BLaER1 treated with 17β-estradiol and CSF1 and Interleukin-3, amounts not matched to agents 10 nM and 100 nM (cell line): ENCODE measurements around the gene MCAT.

Source experiments
- H3K27ac ChIP-seq, 11 experiments: shearing (Covaris generic); formaldehyde crosslinking; 2 replicates each; pipeline ENCODE4 v1.8.1; 2022
- H3K27me3 ChIP-seq, 11 experiments: shearing (Covaris generic); formaldehyde crosslinking; 2 replicates each; pipeline ENCODE4 v1.8.1; 2022
- H3K36me3 ChIP-seq, 11 experiments: shearing (Covaris generic); formaldehyde crosslinking; 2 replicates each; pipeline ENCODE4 v1.8.1; 2022
- H3K4me1 ChIP-seq, 10 experiments: shearing (Covaris generic); formaldehyde crosslinking; 2 replicates each; pipeline ENCODE4 v1.8.1; 2022
- H3K4me2 ChIP-seq, 11 experiments: shearing (Covaris generic); formaldehyde crosslinking; 2 replicates each; pipeline ENCODE4 v1.8.1; 2022
- H3K4me3 ChIP-seq, 10 experiments: shearing (Covaris generic); formaldehyde crosslinking; 2 replicates each; pipeline ENCODE4 v1.8.1; 2022
- H3K9ac ChIP-seq, 11 experiments: shearing (Covaris generic); formaldehyde crosslinking; 2 replicates each; pipeline ENCODE4 v1.8.1; 2022
- H3K9me3 ChIP-seq, 11 experiments: shearing (Covaris generic); formaldehyde crosslinking; replicated peaks in 1 of 11; 2 replicates each; pipeline ENCODE4 v1.8.1; 2022
- H4K20me1 ChIP-seq, 11 experiments: shearing (Covaris generic); formaldehyde crosslinking; 2 replicates each; pipeline ENCODE4 v1.8.1; 2022
- Cebpa-rat ChIP-seq, 11 experiments: shearing (Covaris generic); IDR thresholded peaks; 2 replicates each; pipeline ENCODE4 v1.8.1; 2022

The MCAT gene

DNA sequence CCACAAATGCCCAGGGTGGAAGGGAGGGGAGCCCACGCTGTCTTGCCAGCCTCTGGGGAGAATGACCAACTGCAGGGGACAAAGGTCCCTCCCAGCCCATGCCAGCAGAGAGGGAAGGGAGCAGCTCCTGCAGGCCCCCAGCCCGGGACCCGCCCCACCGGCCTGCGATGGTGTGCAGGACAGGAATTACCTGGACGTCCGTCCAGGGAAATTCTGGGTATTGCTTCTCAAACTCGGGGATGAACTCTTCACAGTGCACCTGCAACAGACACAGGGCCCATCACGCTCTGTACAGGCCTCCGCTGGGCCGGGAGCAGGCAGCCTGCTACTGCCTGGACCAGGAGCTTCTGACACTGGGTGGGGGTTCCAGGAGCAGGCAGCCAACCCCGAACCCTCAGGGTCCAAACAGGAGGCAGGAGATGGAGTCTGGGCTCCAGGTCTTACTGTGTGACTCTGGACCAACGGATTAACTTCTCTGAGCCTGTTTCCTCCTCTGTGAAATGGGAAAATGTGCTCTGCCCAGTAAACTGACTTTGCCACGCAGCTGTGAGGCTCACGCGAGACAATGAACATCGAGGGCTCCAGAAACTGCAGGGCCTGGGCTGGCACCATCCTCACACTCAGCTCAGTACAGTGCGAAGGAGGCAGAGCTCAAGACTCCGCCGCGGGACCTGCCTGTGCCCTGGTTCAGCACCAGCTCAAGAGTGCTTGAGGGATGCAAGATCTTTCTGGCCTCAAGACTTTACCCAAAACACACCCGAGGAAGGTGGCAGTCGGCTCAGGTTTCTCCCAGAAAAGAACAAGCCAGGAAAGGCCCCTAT is 26.3 kb upstream of the MCAT start:
- peaks cover 55 to 86% (median 84%) of the 10 kb centered on the region in 11 experiments for H3K36me3 ChIP-seq
- H3K4me1 ChIP-seq = peaks cover 20 to 57% (median 44%) of the 10 kb centered on the region in 10 experiments
- H3K4me3 ChIP-seq = no peak overlapping the region
- H3K4me2 ChIP-seq = peak overlapping the region in 5 of 11 experiments; percentile 8 to 38 (median 15); a peak in 4 of 22 replicates
- H3K9me3 ChIP-seq = no peaks in the 10 kb centered on the region
- no peak for TF ChIP-seq Cebpa-rat (IDR thresholded peaks at IDR 0.05)
- peaks cover 1 to 96% (median 38%) of the 10 kb centered on the region in 11 experiments; a peak in 18 of 22 replicates for H4K20me1 ChIP-seq
- H3K27ac ChIP-seq = 0 out of 22 replicates have a peak overlapping the region, but pooled peaks of 1 of the 11 experiments have one; percentile 15
- H3K27me3 ChIP-seq = no peaks in the 10 kb centered on the region
- H3K9ac ChIP-seq = peak overlapping the region in 4 of 11 experiments; percentile 24 to 57 (median 45); a peak in 3 of 22 replicates

DNA sequence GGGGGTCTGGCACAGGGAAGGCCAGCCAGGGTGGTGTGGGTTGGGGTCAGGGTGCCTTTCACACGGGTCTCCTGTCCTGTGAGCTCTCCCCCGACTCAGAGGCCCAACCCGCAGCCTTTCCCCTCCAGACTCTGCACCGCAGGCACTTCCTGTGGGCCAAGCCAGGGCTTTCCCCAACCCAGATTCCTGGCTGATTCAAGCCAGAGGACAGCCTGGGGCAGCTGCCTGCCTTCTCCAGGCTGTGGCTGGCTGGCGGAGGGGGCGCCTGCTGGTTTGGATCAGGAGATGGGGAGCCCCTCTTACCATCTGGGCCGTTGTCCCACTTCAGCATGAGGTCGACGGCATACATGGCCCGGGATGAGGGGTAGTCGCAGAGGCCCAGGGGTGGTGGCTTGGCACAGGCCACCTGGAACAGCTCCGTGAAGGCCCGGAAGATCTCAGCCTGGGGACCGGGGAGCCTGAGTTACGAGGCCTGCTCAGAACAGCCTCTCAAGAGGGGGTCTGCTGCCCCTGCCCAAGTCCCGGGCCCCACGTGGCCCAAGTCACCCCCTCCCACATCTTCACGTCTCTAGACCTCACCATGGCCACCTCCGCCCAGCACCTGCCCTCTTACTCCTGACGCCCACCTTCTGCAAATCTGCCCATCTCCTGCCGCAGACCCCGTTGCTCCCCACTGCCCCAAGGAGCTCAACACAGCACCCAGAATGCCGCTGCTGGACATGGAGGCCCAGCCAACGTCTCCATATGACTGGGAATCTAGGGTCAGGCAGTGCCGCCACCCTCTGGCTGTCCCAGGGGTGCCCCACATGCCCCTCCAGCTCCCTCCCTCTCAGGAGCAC is 25.5 kb upstream of the MCAT start:
- Histone ChIP-seq H3K9me3 (no peaks in the 10 kb centered on the region), H3K9ac (peak overlapping the region in 5 of 11 experiments; percentile 30 to 57 (median 36); a peak in 8 of 22 replicates), H4K20me1 (peaks cover 5 to 96% (median 47%) of the 10 kb centered on the region in 11 experiments; a peak in 21 of 22 replicates), H3K4me2 (peak overlapping the region in 9 of 11 experiments; percentile 8 to 38 (median 26); a peak in 11 of 22 replicates), H3K27me3 (no peaks in the 10 kb centered on the region), H3K4me3 (no peak overlapping the region), H3K27ac (peak overlapping the region in 3 of 11 experiments; percentile 4 to 34 (median 15); a peak in 1 of 22 replicates), H3K4me1 (peaks cover 28 to 65% (median 53%) of the 10 kb centered on the region in 10 experiments), H3K36me3 (peaks cover 47 to 78% (median 75%) of the 10 kb centered on the region in 11 experiments)
- TF ChIP-seq Cebpa-rat (IDR thresholded peaks at IDR 0.05) = no peak

DNA sequence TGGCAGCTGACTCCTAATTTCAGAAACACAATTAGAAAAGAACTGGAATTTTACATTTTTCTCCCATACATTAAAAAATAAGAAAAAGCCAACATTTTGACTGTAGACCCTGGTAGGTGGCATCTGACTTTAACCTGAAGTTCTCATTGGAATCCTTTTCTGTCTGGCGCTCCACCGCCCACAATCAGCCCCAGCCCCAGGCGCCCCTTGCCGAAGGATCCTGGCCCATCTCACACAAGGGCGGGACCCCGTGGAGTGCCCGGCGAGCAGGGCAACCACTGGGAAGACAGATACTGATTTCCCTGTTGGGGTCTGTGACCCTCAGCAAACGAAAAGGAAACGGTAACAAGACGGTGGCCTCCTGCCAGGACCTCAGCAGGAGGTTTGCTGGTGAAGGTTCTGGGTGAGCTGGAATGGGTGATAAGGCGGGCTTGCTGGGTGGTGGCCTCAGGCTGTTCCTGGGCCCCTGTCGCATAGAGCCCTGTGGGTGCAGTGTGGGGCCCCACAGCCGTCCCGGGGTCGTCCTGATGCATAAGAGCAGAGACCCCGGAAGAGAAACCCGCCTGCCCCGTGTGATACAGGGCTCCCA is 23.9 kb upstream of the MCAT start:
- no peaks in the 10 kb centered on the region for H3K9me3 ChIP-seq
- peaks cover 48 to 78% (median 69%) of the 10 kb centered on the region in 11 experiments for H3K36me3 ChIP-seq
- no peak overlapping the region for H3K27ac ChIP-seq
- H3K9ac ChIP-seq = no peak overlapping the region
- no peak overlapping the region for H3K4me3 ChIP-seq
- peaks cover 43 to 77% (median 66%) of the 10 kb centered on the region in 10 experiments for H3K4me1 ChIP-seq
- TF ChIP-seq Cebpa-rat (IDR thresholded peaks at IDR 0.05) = no peak
- peaks cover 21 to 99% (median 62%) of the 10 kb centered on the region in 11 experiments for H4K20me1 ChIP-seq
- no peaks in the 10 kb centered on the region for H3K27me3 ChIP-seq
- no peak overlapping the region for H3K4me2 ChIP-seq

DNA sequence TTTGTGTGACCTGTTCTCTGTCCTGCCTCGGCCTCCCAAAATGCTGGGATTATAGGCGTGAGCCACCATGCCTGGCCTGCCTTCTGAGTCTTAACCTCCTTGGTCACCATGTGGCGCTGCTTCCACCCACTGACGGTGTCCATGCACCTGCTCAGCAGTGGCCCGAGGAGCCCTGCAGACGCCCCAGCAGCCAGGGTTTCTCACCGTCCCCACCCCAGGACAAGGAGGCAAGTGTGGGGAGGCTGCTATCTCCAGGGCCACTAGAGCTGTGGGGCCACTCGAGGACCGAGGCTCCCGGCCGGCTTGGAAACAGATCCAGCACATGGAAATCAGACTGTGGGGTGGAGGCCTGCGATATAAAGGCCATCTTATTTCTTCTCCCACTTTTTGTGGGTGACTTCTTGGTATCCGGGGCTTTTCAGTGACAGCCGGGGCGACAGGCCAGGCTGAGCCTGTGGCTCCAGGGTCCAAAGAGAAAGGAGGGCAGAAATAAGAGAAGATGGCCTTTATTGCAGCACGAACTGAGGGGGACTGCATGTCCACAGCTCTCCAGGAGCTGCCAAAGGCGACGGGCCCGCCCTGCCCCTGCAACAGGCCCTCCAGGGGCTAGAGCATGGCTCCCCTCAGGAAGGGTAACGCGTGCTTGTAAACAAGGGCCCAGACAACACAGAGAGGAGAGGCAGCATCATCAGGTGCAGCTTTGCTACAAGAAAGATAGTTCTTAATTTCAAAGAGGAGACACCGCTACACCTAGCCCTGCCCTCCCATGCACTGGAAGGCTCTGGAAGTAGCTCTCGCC is 23.1 kb upstream of the MCAT start:
- Histone ChIP-seq H3K27ac (no peak overlapping the region), H4K20me1 (peaks cover 21 to 99% (median 67%) of the 10 kb centered on the region in 11 experiments), H3K4me2 (0 out of 22 replicates have a peak overlapping the region, but pooled peaks of 1 of the 11 experiments have one; percentile 65), H3K27me3 (no peaks in the 10 kb centered on the region), H3K4me3 (no peak overlapping the region), H3K4me1 (peaks cover 43 to 70% (median 60%) of the 10 kb centered on the region in 10 experiments), H3K9me3 (no peaks in the 10 kb centered on the region), H3K9ac (no peak overlapping the region), H3K36me3 (peaks cover 51 to 78% (median 67%) of the 10 kb centered on the region in 11 experiments)
- TF ChIP-seq Cebpa-rat (IDR thresholded peaks at IDR 0.05) = no peak

DNA sequence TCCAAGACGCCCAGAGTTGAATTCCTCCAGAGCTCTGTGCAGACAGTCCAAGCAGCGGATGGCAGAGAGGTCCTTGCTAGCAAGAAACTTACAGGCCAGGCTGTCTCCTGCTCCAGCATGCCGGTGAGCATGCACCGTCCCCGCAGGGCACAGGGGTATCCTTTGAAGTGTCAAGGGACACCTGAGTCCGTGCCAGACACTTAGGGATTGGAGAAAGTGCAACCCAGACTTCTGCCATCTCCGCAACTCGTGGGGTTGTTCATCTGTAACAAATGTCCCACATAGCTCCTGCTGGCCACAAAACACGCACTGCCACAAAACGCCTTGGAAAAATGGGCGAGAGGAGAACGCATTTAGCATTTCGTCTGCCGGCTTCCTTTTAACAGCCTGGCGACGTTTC is 21.4 kb upstream of the MCAT start:
- no peaks in the 10 kb centered on the region for H3K9me3 ChIP-seq
- H3K4me2 ChIP-seq = peak overlapping the region; percentile 58 to 77 (median 66)
- no peaks in the 10 kb centered on the region for H3K27me3 ChIP-seq
- TF ChIP-seq Cebpa-rat (IDR thresholded peaks at IDR 0.05) = no peak
- peaks cover 53 to 78% (median 67%) of the 10 kb centered on the region in 11 experiments for H3K36me3 ChIP-seq
- H4K20me1 ChIP-seq = peaks cover 37 to 99% (median 81%) of the 10 kb centered on the region in 11 experiments
- H3K27ac ChIP-seq = no peak overlapping the region; a peak in 1 of 22 replicates
- H3K4me3 ChIP-seq = no peak overlapping the region
- H3K4me1 ChIP-seq = peaks cover 43 to 75% (median 62%) of the 10 kb centered on the region in 10 experiments
- H3K9ac ChIP-seq = peak overlapping the region in 2 of 11 experiments; percentile 1 to 52; a peak in 5 of 22 replicates

DNA sequence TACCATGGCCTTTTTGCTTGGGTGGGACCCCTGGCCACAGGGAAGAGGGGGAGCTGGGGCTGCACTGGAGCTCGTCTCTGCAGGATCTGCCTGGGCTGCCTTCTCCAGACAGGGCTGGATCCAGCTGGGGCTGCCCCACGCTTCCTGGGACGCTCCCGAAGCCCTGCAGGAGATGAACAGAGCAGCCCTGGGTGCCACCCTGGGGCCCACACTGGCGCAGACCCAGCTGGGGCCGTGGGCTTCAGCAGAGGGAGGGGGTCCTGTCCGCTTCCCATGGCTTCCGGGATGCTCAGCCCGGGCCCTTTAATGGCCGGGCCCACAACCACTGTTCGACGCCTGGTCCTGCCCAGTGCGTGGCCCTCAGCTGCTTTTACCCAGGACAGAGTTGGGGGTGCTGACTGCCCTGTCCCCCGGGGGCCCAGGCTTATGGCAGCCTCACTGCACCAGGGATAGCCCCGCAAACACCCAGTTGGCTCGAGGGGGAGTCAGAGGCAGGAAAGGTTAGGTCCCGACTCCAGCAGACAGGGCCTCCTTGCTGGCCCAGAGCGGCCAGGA is 20.1 kb upstream of the MCAT start:
- Histone ChIP-seq H3K27me3 (no peaks in the 10 kb centered on the region), H3K27ac (peak overlapping the region in 5 of 11 experiments; percentile 3 to 44 (median 31); a peak in 7 of 22 replicates), H3K9me3 (no peaks in the 10 kb centered on the region), H3K4me2 (peak overlapping the region; percentile 58 to 77 (median 66)), H3K36me3 (peaks cover 56 to 78% (median 70%) of the 10 kb centered on the region in 11 experiments), H3K4me3 (no peak overlapping the region; a peak in 1 of 20 replicates), H3K9ac (peak overlapping the region in 9 of 11 experiments; percentile 6 to 37 (median 32); a peak in 8 of 22 replicates), H3K4me1 (peaks cover 45 to 75% (median 63%) of the 10 kb centered on the region in 10 experiments), H4K20me1 (peaks cover 50 to 99% (median 81%) of the 10 kb centered on the region in 11 experiments)
- no peak for TF ChIP-seq Cebpa-rat (IDR thresholded peaks at IDR 0.05)

DNA sequence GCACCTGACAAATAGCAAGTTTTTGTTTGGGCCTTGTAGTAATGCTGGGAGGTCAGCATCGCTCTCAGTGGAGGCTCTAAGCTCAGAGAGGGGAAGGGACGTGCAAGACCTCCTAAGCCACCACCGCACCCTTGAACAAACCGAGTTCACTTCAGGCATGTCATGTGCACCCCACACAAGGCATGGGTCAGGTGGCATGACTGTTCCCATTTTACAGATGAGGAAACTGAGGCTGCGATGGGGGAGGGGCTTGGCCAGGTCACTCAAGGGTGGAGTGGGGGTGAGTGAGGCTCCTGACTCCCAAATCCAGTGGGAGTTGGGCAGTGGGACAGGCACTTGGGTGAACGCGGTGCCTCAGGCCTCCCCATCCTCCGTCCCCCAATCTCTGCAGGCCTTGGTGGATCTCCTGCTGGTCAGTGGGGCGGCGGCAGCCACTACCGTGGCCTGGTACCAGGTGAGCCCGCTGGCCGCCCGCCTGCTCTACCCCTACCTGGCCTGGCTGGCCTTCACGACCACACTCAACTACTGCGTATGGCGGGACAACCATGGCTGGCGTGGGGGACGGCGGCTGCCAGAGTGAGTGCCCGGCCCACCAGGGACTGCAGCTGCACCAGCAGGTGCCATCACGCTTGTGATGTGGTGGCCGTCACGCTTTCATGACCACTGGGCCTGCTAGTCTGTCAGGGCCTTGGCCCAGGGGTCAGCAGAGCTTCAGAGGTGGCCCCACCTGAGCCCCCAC is 19.4 kb upstream of the MCAT start:
- Histone ChIP-seq H4K20me1 (peaks cover 58 to 99% (median 81%) of the 10 kb centered on the region in 11 experiments), H3K4me3 (no peak overlapping the region), H3K36me3 (peaks cover 48 to 77% (median 63%) of the 10 kb centered on the region in 11 experiments), H3K4me2 (peak overlapping the region; percentile 58 to 77 (median 66)), H3K9me3 (no peaks in the 10 kb centered on the region), H3K9ac (peak overlapping the region in 2 of 11 experiments; percentile 32; a peak in 1 of 22 replicates), H3K27me3 (no peaks in the 10 kb centered on the region), H3K4me1 (peaks cover 50 to 79% (median 67%) of the 10 kb centered on the region in 10 experiments), H3K27ac (no peak overlapping the region; a peak in 1 of 22 replicates)
- no peak for TF ChIP-seq Cebpa-rat (IDR thresholded peaks at IDR 0.05)
